ENCODE measurements around the gene LOC101059915.
A peak's percentile ranks its signal among the peaks of the same experiment; 100 is the strongest.
"Not testable (repeated sequence)": the region's sequence is repeated elsewhere in the genome, so short reads cannot be mapped to it uniquely, and the experiment has no call there.

LOC101059915 gene

DNA sequence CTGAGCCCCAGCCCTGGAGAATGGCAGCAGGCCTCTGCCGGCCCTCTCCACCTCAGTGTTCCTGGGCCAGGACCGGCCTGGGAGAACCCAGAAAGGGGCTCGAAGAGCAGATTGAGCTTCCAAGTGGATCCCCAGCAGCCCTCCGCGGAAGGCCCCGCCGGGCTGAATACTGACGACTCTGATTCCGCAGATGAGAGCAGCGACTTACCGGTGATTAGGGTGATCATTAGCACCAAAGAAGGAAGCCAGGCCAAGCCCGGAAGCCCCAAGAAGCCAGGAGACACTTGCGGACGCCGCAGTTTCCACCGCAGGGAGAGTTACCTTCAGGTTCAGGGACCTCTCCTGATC, 876 bp downstream of the LOC101059915 start:
- H3K27ac Mint-ChIP-seq: no peak overlapping the region
- H3K27me3 Mint-ChIP-seq: peaks cover 0 to 7% (median 0%) of the 10 kb centered on the region in 5 donors
- peaks cover 0 to 2% (median 0%) of the 10 kb centered on the region in 11 donors for H3K9me3 Mint-ChIP-seq
- Histone ChIP-seq H3K4me3 (ENCODE audit: low read length) (no peak overlapping the region), H3K9me3 (ENCODE audit: control insufficient read depth in 2 of 3, low read length in 3 of 3) (no peaks in the 10 kb centered on the region), H3K36me3 (ENCODE audit: control insufficient read depth in 2 of 3, insufficient read depth in 3 of 3, low read length in 3 of 3) (no peaks in the 10 kb centered on the region), H3K27ac (ENCODE audit: low read depth, low read length) (no peak overlapping the region), H3K27me3 (ENCODE audit: control insufficient read depth in 2 of 2, insufficient read depth in 2 of 2, low read length in 2 of 2) (no peaks in the 10 kb centered on the region), H3K4me1 (ENCODE audit: control insufficient read depth in 2 of 2, insufficient read depth in 2 of 2, low read length in 2 of 2) (peaks cover 5 to 17% of the 10 kb centered on the region in 2 donors)
- H3K36me3 Mint-ChIP-seq: no peaks in the 10 kb centered on the region
- ATAC-seq (no peak), DNase-seq (no peak)
- no peak overlapping the region for H3K4me3 Mint-ChIP-seq
- intact Hi-C loops (cut with micrococcal nuclease): no loop called here
- CTCF ChIA-PET: interaction anchor here (1.2 kb wide), 1 partner anchor 194 kb away, joined by 3 read pairs; no protein-coding TSS in a partner anchor
- H3K4me1 Mint-ChIP-seq: peaks cover 8 to 25% (median 22%) of the 10 kb centered on the region in 7 donors
- POLR2A ChIA-PET: no interaction called here

- ATAC-seq: no peak
- ChIA-PET POLR2A (no interaction called here), CTCF (interaction anchor here (1.0 to 1.2 kb wide), 2 partner anchors 190 to 192 kb away, joined by 3 to 5 read pairs; no protein-coding TSS in a partner anchor)
- Histone ChIP-seq H3K4me1 (ENCODE audit: control insufficient read depth in 2 of 2, insufficient read depth in 2 of 2, low read length in 2 of 2) (peaks cover 0 to 13% of the 10 kb centered on the region in 2 donors), H3K4me3 (ENCODE audit: low read length) (no peak overlapping the region), H3K27ac (ENCODE audit: low read depth, low read length) (no peak overlapping the region), H3K27me3 (ENCODE audit: control insufficient read depth in 2 of 2, insufficient read depth in 2 of 2, low read length in 2 of 2) (no peaks in the 10 kb centered on the region), H3K36me3 (ENCODE audit: control insufficient read depth in 2 of 3, insufficient read depth in 3 of 3, low read length in 3 of 3) (no peaks in the 10 kb centered on the region), H3K9me3 (ENCODE audit: control insufficient read depth in 2 of 3, low read length in 3 of 3) (no peaks in the 10 kb centered on the region)
- intact Hi-C loops (cut with micrococcal nuclease): no loop called here
- peaks cover 0 to 2% (median 0%) of the 10 kb centered on the region in 11 donors for H3K9me3 Mint-ChIP-seq
- no peaks in the 10 kb centered on the region for H3K36me3 Mint-ChIP-seq
- no peak overlapping the region for H3K4me3 Mint-ChIP-seq
- no peak overlapping the region for H3K27ac Mint-ChIP-seq
- H3K4me1 Mint-ChIP-seq: peaks cover 8 to 21% (median 18%) of the 10 kb centered on the region in 7 donors
- no peak for DNase-seq
- peaks cover 0 to 8% (median 0%) of the 10 kb centered on the region in 5 donors for H3K27me3 Mint-ChIP-seq
Observed at GRCh38 chrX:71669492-71669891, 2.1 kb downstream of the LOC101059915 start.

DNA sequence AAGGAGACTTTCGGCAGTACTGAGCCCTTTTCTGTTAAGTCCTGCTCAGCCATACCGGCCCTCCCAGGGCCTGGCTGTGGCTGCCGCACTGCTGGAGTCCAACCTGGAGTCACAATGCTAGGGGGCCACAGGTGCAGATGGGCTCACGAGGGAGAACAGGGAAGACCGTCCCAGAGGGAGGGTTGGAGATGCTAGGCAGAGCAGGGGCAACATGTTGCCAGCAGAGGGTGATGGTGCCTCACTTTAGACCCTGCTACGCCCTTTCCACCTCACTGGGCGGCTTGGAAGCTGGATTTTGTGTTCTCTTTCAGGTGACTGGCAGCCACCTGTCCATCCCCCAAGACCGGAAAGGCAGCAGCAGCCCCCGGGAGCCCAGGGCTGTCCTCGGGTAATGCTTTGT, 2.6 kb downstream of the LOC101059915 start:
- H3K4me3 ChIP-seq (ENCODE audit: low read length); H3K27ac Mint-ChIP-seq; H3K27me3 ChIP-seq (ENCODE audit: control insufficient read depth in 2 of 2, insufficient read depth in 2 of 2, low read length in 2 of 2); H3K9me3 Mint-ChIP-seq; H3K36me3 Mint-ChIP-seq; H3K36me3 ChIP-seq (ENCODE audit: control insufficient read depth in 2 of 3, insufficient read depth in 3 of 3, low read length in 3 of 3); H3K27ac ChIP-seq (ENCODE audit: low read depth, low read length); intact Hi-C loops (cut with micrococcal nuclease); POLR2A ChIA-PET; H3K27me3 Mint-ChIP-seq; H3K9me3 ChIP-seq (ENCODE audit: control insufficient read depth in 2 of 3, low read length in 3 of 3); H3K4me3 Mint-ChIP-seq: not testable (repeated sequence)
- peak in 5 of 9 donors; percentile 26 to 41 (median 35) for DNase-seq
- peaks cover 0 to 13% of the 10 kb centered on the region in 2 donors for H3K4me1 ChIP-seq (ENCODE audit: control insufficient read depth in 2 of 2, insufficient read depth in 2 of 2, low read length in 2 of 2)
- CTCF ChIA-PET: interaction anchor here (1.0 kb wide), 1 partner anchor 189 kb away, joined by 5 read pairs; no protein-coding TSS in a partner anchor
- H3K4me1 Mint-ChIP-seq: peaks cover 8 to 21% (median 18%) of the 10 kb centered on the region in 7 donors
- ATAC-seq: peak; percentile 50

DNA sequence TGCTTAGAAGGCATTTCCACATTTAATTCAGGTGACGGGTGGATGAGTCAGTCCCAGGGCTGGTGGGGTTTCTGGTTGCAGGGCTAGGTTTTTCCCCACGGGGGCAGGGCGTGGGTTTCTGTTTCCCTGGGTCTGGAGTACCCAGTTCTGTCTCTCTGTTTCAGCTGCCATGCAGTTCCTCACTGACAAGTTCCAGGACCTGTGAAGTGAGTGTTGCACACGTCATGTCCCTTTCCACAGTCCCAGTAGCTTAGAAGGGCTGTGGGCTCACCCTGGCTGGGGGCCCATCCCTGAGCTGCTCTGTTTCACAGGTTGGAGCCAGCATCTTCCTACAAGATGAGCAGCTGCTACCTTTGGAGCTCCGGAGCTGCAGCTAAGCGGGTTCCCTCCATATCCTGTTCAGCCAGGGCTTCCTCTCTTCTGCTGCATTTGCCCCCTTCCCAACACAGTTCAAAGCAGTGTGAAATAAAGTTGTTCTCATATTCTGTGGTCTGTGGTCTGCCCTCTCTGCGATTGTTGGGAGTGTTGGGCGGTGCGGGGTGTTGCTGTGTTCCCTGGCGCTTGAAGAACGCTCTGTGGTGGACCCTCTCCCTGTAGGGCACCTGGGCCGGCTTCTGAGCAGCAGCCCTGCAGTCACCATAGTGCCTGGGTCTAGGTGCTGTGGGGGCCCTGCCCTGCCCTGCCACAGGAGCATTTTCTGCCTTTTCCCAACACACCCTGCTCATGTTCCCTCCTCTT, 3.9 kb downstream of the LOC101059915 start:
- H3K4me3 ChIP-seq (ENCODE audit: low read length): no peak overlapping the region
- no peaks in the 10 kb centered on the region for H3K9me3 ChIP-seq (ENCODE audit: control insufficient read depth in 2 of 3, low read length in 3 of 3)
- peaks cover 0 to 2% (median 0%) of the 10 kb centered on the region in 11 donors for H3K9me3 Mint-ChIP-seq
- peaks cover 8 to 21% (median 18%) of the 10 kb centered on the region in 7 donors for H3K4me1 Mint-ChIP-seq
- H3K27ac Mint-ChIP-seq: peak overlapping the region in 2 of 9 donors; percentile 25 to 80
- intact Hi-C loops (cut with micrococcal nuclease): no loop called here
- CTCF ChIA-PET: interaction anchor here (1.0 kb wide), 1 partner anchor 189 kb away, joined by 3 read pairs; no protein-coding TSS in a partner anchor
- H3K4me3 Mint-ChIP-seq: peak overlapping the region in 7 of 10 donors; percentile 4 to 44 (median 34)
- ATAC-seq: no peak
- peak in 3 of 9 donors; percentile 4 to 63 (median 9) for DNase-seq
- H3K4me1 ChIP-seq (ENCODE audit: control insufficient read depth in 2 of 2, insufficient read depth in 2 of 2, low read length in 2 of 2): peaks cover 0 to 13% of the 10 kb centered on the region in 2 donors
- no peaks in the 10 kb centered on the region for H3K27me3 ChIP-seq (ENCODE audit: control insufficient read depth in 2 of 2, insufficient read depth in 2 of 2, low read length in 2 of 2)
- H3K27me3 Mint-ChIP-seq: peaks cover 0 to 8% (median 0%) of the 10 kb centered on the region in 5 donors
- POLR2A ChIA-PET: no interaction called here
- H3K36me3 Mint-ChIP-seq: no peaks in the 10 kb centered on the region
- no peaks in the 10 kb centered on the region for H3K36me3 ChIP-seq (ENCODE audit: control insufficient read depth in 2 of 3, insufficient read depth in 3 of 3, low read length in 3 of 3)
- no peak overlapping the region for H3K27ac ChIP-seq (ENCODE audit: low read depth, low read length)

DNA sequence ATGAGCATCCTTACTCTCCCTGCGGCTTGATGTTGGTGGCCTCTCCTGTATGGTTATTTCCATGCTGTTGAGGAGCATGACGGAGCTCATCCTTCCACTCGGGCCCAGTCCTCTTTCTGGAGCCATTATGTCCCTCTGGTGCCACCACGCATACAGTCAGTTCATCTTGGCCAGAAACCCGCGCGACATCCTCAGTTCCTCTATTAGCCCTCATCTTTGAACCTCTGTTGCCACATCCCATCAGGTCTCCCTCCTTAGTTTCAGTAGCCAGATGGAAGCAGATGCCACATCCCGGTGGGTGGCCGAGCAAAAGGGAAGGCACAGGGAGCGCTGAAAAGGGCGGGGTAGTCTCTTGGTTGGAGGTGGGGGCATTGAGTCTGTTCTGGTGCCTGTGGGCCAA, 4.6 kb downstream of the LOC101059915 start:
- Mint-ChIP-seq H3K27me3 (peaks cover 0 to 8% (median 0%) of the 10 kb centered on the region in 5 donors), H3K27ac (peak overlapping the region in 1 of 9 donors; percentile 33), H3K4me3 (peak overlapping the region in 4 of 10 donors; percentile 25 to 44 (median 34)), H3K4me1 (peaks cover 8 to 21% (median 18%) of the 10 kb centered on the region in 7 donors), H3K9me3 (peaks cover 0 to 2% (median 0%) of the 10 kb centered on the region in 11 donors), H3K36me3 (no peaks in the 10 kb centered on the region)
- Histone ChIP-seq H3K9me3 (ENCODE audit: control insufficient read depth in 2 of 3, low read length in 3 of 3) (no peaks in the 10 kb centered on the region), H3K27me3 (ENCODE audit: control insufficient read depth in 2 of 2, insufficient read depth in 2 of 2, low read length in 2 of 2) (no peaks in the 10 kb centered on the region), H3K4me1 (ENCODE audit: control insufficient read depth in 2 of 2, insufficient read depth in 2 of 2, low read length in 2 of 2) (peaks cover 0 to 13% of the 10 kb centered on the region in 2 donors), H3K4me3 (ENCODE audit: low read length) (no peak overlapping the region), H3K36me3 (ENCODE audit: control insufficient read depth in 2 of 3, insufficient read depth in 3 of 3, low read length in 3 of 3) (no peaks in the 10 kb centered on the region), H3K27ac (ENCODE audit: low read depth, low read length) (no peak overlapping the region)
- ATAC-seq (no peak), DNase-seq (no peak)
- intact Hi-C loops (cut with micrococcal nuclease): no loop called here
- CTCF ChIA-PET: no interaction called here
- POLR2A ChIA-PET: no interaction called here

- H3K36me3 ChIP-seq (ENCODE audit: control insufficient read depth in 2 of 3, insufficient read depth in 3 of 3, low read length in 3 of 3); H3K27me3 ChIP-seq (ENCODE audit: control insufficient read depth in 2 of 2, insufficient read depth in 2 of 2, low read length in 2 of 2); H3K27ac Mint-ChIP-seq; POLR2A ChIA-PET; H3K4me3 Mint-ChIP-seq; H3K4me3 ChIP-seq (ENCODE audit: low read length); H3K9me3 ChIP-seq (ENCODE audit: control insufficient read depth in 2 of 3, low read length in 3 of 3); H3K4me1 ChIP-seq (ENCODE audit: control insufficient read depth in 2 of 2, insufficient read depth in 2 of 2, low read length in 2 of 2); H3K9me3 Mint-ChIP-seq; ATAC-seq; intact Hi-C loops (cut with micrococcal nuclease); DNase-seq; H3K36me3 Mint-ChIP-seq; H3K27ac ChIP-seq (ENCODE audit: low read depth, low read length); CTCF ChIA-PET: not testable (repeated sequence)
- Mint-ChIP-seq H3K4me1 (peaks cover 4 to 15% (median 14%) of the 10 kb centered on the region in 7 donors), H3K27me3 (peaks cover 0 to 14% (median 0%) of the 10 kb centered on the region in 5 donors)
Observed at GRCh38 chrX:71675636-71676035, 8.3 kb downstream of the LOC101059915 start.

Data from naive thymus-derived CD4-positive, alpha-beta T cell (primary cell).